ENCODE measurements around the gene AOPEP. TPM values are rescaled to one million over a fixed set of nuclear protein-coding genes. Genes with fewer than 3 reads are reported as not detected.

AOPEP gene
- total RNA-seq, 2 experiments from 2014 or later: 6.9 to 7.0 TPM

- no peak for TF ChIP-seq CTCF (IDR thresholded peaks at IDR 0.05)
- CTCF ChIA-PET: no interaction called here
- H3K36me3 ChIP-seq (ENCODE audit: insufficient read depth, low read length): no peaks in the 10 kb centered on the region
- intact Hi-C loops (cut with DNase I, micrococcal nuclease): no loop called here
- POLR2A ChIA-PET: no interaction called here
- H3K4me3 ChIP-seq (ENCODE audit: low read length): no peak overlapping the region
- Mint-ChIP-seq H3K9me3 (no peaks in the 10 kb centered on the region), H3K4me3 (no peak overlapping the region), H3K27ac (no peak overlapping the region), H3K27me3 (no peaks in the 10 kb centered on the region), H3K36me3 (ENCODE audit: low read depth) (peaks cover 10% of the 10 kb centered on the region), H3K4me1 (ENCODE audit: low read depth) (no peaks in the 10 kb centered on the region)
- ATAC-seq (ENCODE audit: poor library complexity) (no peak), DNase-seq (no peak)
- no peaks in the 10 kb centered on the region for H3K9me3 ChIP-seq (ENCODE audit: control insufficient read depth in 1 of 2, insufficient read depth in 1 of 2, low read length in 2 of 2)
- no peaks in the 10 kb centered on the region for H3K4me1 ChIP-seq (ENCODE audit: insufficient read depth, low read length)
- H3K27ac ChIP-seq (ENCODE audit: low read depth in 1 of 2, low read length in 2 of 2): no peak overlapping the region
- no peaks in the 10 kb centered on the region for H3K27me3 ChIP-seq (ENCODE audit: control insufficient read depth in 1 of 2, insufficient read depth in 2 of 2, low read length in 2 of 2)
Observed at GRCh38 chr9:95085036-95085770, 358.7 kb downstream of the AOPEP start.

- no peak for DNase-seq
- Histone ChIP-seq H3K27me3 (ENCODE audit: control insufficient read depth in 1 of 2, insufficient read depth in 2 of 2, low read length in 2 of 2) (no peaks in the 10 kb centered on the region), H3K9me3 (ENCODE audit: control insufficient read depth in 1 of 2, insufficient read depth in 1 of 2, low read length in 2 of 2) (no peaks in the 10 kb centered on the region), H3K4me3 (ENCODE audit: low read length) (no peak overlapping the region), H3K4me1 (ENCODE audit: insufficient read depth, low read length) (no peaks in the 10 kb centered on the region), H3K36me3 (ENCODE audit: insufficient read depth, low read length) (no peaks in the 10 kb centered on the region), H3K27ac (ENCODE audit: low read depth in 1 of 2, low read length in 2 of 2) (no peak overlapping the region)
- no peaks in the 10 kb centered on the region for H3K9me3 Mint-ChIP-seq
- H3K36me3 Mint-ChIP-seq (ENCODE audit: low read depth): peaks cover 10% of the 10 kb centered on the region
- H3K27ac Mint-ChIP-seq: no peak overlapping the region
- TF ChIP-seq CTCF (IDR thresholded peaks at IDR 0.05): no peak
- ATAC-seq (ENCODE audit: poor library complexity): no peak
- CTCF ChIA-PET: no interaction called here
- intact Hi-C loops (cut with DNase I, micrococcal nuclease): no loop called here
- POLR2A ChIA-PET: no interaction called here
- H3K4me1 Mint-ChIP-seq (ENCODE audit: low read depth): no peaks in the 10 kb centered on the region
- H3K4me3 Mint-ChIP-seq: no peak overlapping the region
- no peaks in the 10 kb centered on the region for H3K27me3 Mint-ChIP-seq
Observed at GRCh38 chr9:95085861-95086563, 359.5 kb downstream of the AOPEP start.

GRCh38 chr9:95086564-95086955 is 360.1 kb downstream of the AOPEP start:
- ChIA-PET CTCF (no interaction called here), POLR2A (no interaction called here)
- H3K36me3 Mint-ChIP-seq (ENCODE audit: low read depth): peaks cover 10% of the 10 kb centered on the region
- H3K4me3 Mint-ChIP-seq: no peak overlapping the region
- no peaks in the 10 kb centered on the region for H3K9me3 ChIP-seq (ENCODE audit: control insufficient read depth in 1 of 2, insufficient read depth in 1 of 2, low read length in 2 of 2)
- no peak overlapping the region for H3K27ac ChIP-seq (ENCODE audit: low read depth in 1 of 2, low read length in 2 of 2)
- intact Hi-C loops (cut with DNase I, micrococcal nuclease): no loop called here
- H3K36me3 ChIP-seq (ENCODE audit: insufficient read depth, low read length): no peaks in the 10 kb centered on the region
- ATAC-seq (ENCODE audit: poor library complexity) (no peak), DNase-seq (no peak)
- H3K4me1 Mint-ChIP-seq (ENCODE audit: low read depth): no peaks in the 10 kb centered on the region
- H3K27me3 ChIP-seq (ENCODE audit: control insufficient read depth in 1 of 2, insufficient read depth in 2 of 2, low read length in 2 of 2): no peaks in the 10 kb centered on the region
- H3K27me3 Mint-ChIP-seq: no peaks in the 10 kb centered on the region
- no peaks in the 10 kb centered on the region for H3K4me1 ChIP-seq (ENCODE audit: insufficient read depth, low read length)
- H3K4me3 ChIP-seq (ENCODE audit: low read length): no peak overlapping the region
- H3K9me3 Mint-ChIP-seq: no peaks in the 10 kb centered on the region
- H3K27ac Mint-ChIP-seq: no peak overlapping the region
- TF ChIP-seq CTCF (IDR thresholded peaks at IDR 0.05): no peak

Data from CD4-positive, alpha-beta T cell (primary cell).